Measurements from ENCODE around the gene ERI3.
A peak's percentile ranks its signal among the peaks of the same experiment; 100 is the strongest.

Gene ERI3

GRCh38 chr1:44314452-44314851, 40.6 kb downstream of the ERI3 start:
- no peak for DNase-seq

- no peak for DNase-seq
Measured at GRCh38 chr1:44313265-44313918, 41.7 kb downstream of the ERI3 start.

- peak; percentile 48 for DNase-seq
Measured at GRCh38 chr1:44312399-44313196, 42.5 kb downstream of the ERI3 start.

GRCh38 chr1:44310006-44310405, 45.1 kb downstream of the ERI3 start:
- no peak for DNase-seq

- DNase-seq: no peak
Measured at GRCh38 chr1:44305962-44306422, 49.1 kb downstream of the ERI3 start.

- no peak for DNase-seq
Measured at GRCh38 chr1:44303532-44303931, 51.5 kb downstream of the ERI3 start.

GRCh38 chr1:44302541-44302940, 52.5 kb downstream of the ERI3 start:
- no peak for DNase-seq

- DNase-seq: no peak
Measured at GRCh38 chr1:44301442-44301841, 53.6 kb downstream of the ERI3 start.

GRCh38 chr1:44300852-44301251, 54.2 kb downstream of the ERI3 start:
- no peak for DNase-seq

GRCh38 chr1:44297695-44298400, 57.2 kb downstream of the ERI3 start:
- DNase-seq: no peak

GRCh38 chr1:44296806-44297205, 58.3 kb downstream of the ERI3 start:
- DNase-seq: peak; percentile 55

- no peak for DNase-seq
Measured at GRCh38 chr1:44296086-44296485, 59.0 kb downstream of the ERI3 start.

- no peak for DNase-seq
Measured at GRCh38 chr1:44294588-44295007, 60.5 kb downstream of the ERI3 start.

GRCh38 chr1:44293761-44294315, 61.2 kb downstream of the ERI3 start:
- no peak for DNase-seq

- DNase-seq: no peak
Measured at GRCh38 chr1:44292651-44293050, 62.4 kb downstream of the ERI3 start.

- no peak for DNase-seq
Measured at GRCh38 chr1:44290250-44291094, 64.6 kb downstream of the ERI3 start.

GRCh38 chr1:44289530-44289929, 65.5 kb downstream of the ERI3 start:
- no peak for DNase-seq

GRCh38 chr1:44288883-44289282, 66.2 kb downstream of the ERI3 start:
- no peak for DNase-seq

- DNase-seq: no peak
Measured at GRCh38 chr1:44284184-44284583, 70.9 kb downstream of the ERI3 start.

- no peak for DNase-seq
Measured at GRCh38 chr1:44283524-44284173, 71.4 kb downstream of the ERI3 start.

GRCh38 chr1:44282704-44283426, 72.2 kb downstream of the ERI3 start:
- peak; percentile 68 for DNase-seq

Measured in retina (tissue), 1 donor.